GM13977 (cell line): ENCODE measurements around the gene CTRL.
A peak's percentile ranks its signal among the peaks of the same experiment; 100 is the strongest.
"Not testable (repeated sequence)": the region's sequence is repeated elsewhere in the genome, so short reads cannot be mapped to it uniquely, and the experiment has no call there.

ENCODE experiments used
- DNase-seq: peaks from one replicate; pipeline ENCODE4 v3.0.0; 2012; ENCODE audit warnings: low spot score
- CTCF ChIP-seq: IDR thresholded peaks from 2 replicates; pipeline ENCODE4 v1.5.1; 2012; ENCODE audit warnings: mild to moderate bottlenecking, control low read depth; ENCODE audit not compliant: insufficient read depth; ENCODE audit errors: extremely low read depth, missing control alignments
- in situ Hi-C: fragments of 300-500 bp; cut with MboI; formaldehyde crosslinking; loops from one replicate; pipeline ENCODE4 v1.12.0; 2022; ENCODE audit warnings: low sequenced_read_pairs, low pct_unique_long_range_greater_than_20kb, mixed read lengths, inconsistent platforms; ENCODE audit not compliant: unreplicated experiment

CTRL gene

GRCh38 chr16:67942200-67942509 lies 10.5 kb upstream of the CTRL start:
- in situ Hi-C loops = no loop called here
- peak; percentile 72 for TF ChIP-seq CTCF

GRCh38 chr16:67941469-67942199 lies 10.0 kb upstream of the CTRL start:
- no peak for DNase-seq
- no peak for TF ChIP-seq CTCF
- in situ Hi-C loops = no loop called here

More at GRCh38 chr16:67942200-67942509, 10.5 kb upstream of the CTRL start:
- DNase-seq = peak; percentile 77

- in situ Hi-C loops = no loop called here
- no peak for TF ChIP-seq CTCF
- DNase-seq = no peak
Measured at GRCh38 chr16:67940446-67941089, 8.9 kb upstream of the CTRL start.

- no peak for DNase-seq
- in situ Hi-C loops = no loop called here
- no peak for TF ChIP-seq CTCF
Measured at GRCh38 chr16:67939507-67940445, 8.1 kb upstream of the CTRL start.

- DNase-seq, in situ Hi-C loops: not testable (repeated sequence)
Measured at GRCh38 chr16:67937713-67938112, 6.1 kb upstream of the CTRL start.

- DNase-seq = peak; percentile 94
- TF ChIP-seq CTCF = no peak
- in situ Hi-C loops = no loop called here
Measured at GRCh38 chr16:67936880-67937605, 5.4 kb upstream of the CTRL start.
